Parathyroid adenoma (tissue), 2 donors: ENCODE data around the gene SMARCC2.

Source experiments
- H2AFZ ChIP-seq: fragments of 300-600 bp; sonication (generic); one replicate; pipeline ENCODE4 v1.7.0; 2017; ENCODE audit warnings: antibody characterized with exemption, mild to moderate bottlenecking
- H3K27ac ChIP-seq: fragments of 300-600 bp; sonication (generic); one replicate; pipeline ENCODE4 v1.7.0; 2017
- H3K27me3 ChIP-seq: fragments of 300-600 bp; sonication (generic); one replicate; pipeline ENCODE4 v1.7.0; 2017; ENCODE audit warnings: low read length; ENCODE audit not compliant: control insufficient read depth, insufficient read depth
- H3K36me3 ChIP-seq: fragments of 300-600 bp; sonication (generic); one replicate; pipeline ENCODE4 v1.7.0; 2017; ENCODE audit warnings: low read length; ENCODE audit not compliant: control insufficient read depth, insufficient read depth
- H3K4me1 ChIP-seq: fragments of 300-600 bp; sonication (generic); one replicate; pipeline ENCODE4 v1.7.0; 2017; ENCODE audit warnings: control low read depth
- H3K4me2 ChIP-seq: fragments of 300-600 bp; sonication (generic); one replicate; pipeline ENCODE4 v1.7.0; 2017; ENCODE audit warnings: low read length
- H3K4me3 ChIP-seq: fragments of 300-600 bp; sonication (generic); one replicate; pipeline ENCODE4 v1.7.0; 2017; ENCODE audit warnings: low read depth, low read length
- H3K79me2 ChIP-seq: fragments of 300-600 bp; sonication (generic); one replicate; pipeline ENCODE4 v1.7.0; 2017; ENCODE audit warnings: control low read depth
- H3K9ac ChIP-seq: fragments of 300-600 bp; sonication (generic); one replicate; pipeline ENCODE4 v1.7.0; 2017; ENCODE audit warnings: mild to moderate bottlenecking
- H3K9me3 ChIP-seq: fragments of 300-600 bp; sonication (generic); one replicate; pipeline ENCODE4 v1.7.0; 2017; ENCODE audit warnings: low read length; ENCODE audit not compliant: control insufficient read depth
- TF ChIP-seq, protein P1 (sequence below): fragments of 300-600 bp; sonication (generic); IDR thresholded peaks from one replicate; pipeline ENCODE4 v1.7.0; 2017; ENCODE audit warnings: antibody characterized with exemption, mild to moderate bottlenecking
- donor health status: primary hyperparathyroidism.

The SMARCC2 gene

DNA sequence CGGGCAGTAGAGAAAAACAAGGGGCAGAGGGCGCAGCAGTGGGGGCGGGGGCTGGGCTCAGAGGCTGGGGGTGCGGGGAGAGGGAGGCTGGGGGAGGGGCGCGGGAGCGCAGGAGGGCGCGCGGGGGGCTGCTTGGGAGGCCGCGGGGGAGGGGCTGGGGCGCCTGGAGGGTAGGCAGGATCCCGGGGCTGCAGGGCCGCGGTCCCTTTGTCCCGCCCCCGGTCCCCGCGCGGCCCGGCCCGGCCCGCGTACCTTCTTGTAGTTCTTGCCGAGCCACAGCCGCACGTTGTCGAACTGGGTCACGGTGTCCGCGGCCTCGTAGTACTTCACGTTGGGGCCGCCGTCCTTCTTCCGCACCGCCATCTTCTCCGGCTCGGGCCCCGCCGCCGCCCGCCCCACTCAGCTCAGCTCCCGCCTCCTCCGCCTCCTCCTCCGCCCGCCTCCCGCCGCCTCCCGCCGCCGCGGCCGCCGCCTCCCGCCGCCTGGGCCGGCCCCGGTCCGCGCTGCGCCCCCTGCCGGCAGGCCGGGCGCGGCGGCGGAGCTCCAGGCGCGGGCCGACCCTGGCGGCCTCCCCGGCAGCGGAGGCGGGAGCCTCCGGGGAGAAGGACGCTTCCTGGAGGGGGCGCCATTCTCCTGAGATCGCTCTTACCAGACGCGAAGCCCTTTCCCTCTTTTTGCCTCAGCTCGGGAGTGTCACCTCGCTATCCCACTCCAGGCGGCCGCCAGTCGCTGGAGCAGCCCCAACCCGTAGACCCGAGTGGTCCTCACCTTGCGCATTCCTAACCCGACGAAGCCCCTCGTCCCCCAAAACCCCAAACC, at the start of gene SMARCC2:
SMARCC2 (minus strand) TSS at position 385 of the 819 bp plus-strand sequence; CDS start at position 363, 22 bp downstream.
- no peaks in the 10 kb centered on the region for H3K27me3 ChIP-seq
- TF ChIP-seq, protein P1, sequence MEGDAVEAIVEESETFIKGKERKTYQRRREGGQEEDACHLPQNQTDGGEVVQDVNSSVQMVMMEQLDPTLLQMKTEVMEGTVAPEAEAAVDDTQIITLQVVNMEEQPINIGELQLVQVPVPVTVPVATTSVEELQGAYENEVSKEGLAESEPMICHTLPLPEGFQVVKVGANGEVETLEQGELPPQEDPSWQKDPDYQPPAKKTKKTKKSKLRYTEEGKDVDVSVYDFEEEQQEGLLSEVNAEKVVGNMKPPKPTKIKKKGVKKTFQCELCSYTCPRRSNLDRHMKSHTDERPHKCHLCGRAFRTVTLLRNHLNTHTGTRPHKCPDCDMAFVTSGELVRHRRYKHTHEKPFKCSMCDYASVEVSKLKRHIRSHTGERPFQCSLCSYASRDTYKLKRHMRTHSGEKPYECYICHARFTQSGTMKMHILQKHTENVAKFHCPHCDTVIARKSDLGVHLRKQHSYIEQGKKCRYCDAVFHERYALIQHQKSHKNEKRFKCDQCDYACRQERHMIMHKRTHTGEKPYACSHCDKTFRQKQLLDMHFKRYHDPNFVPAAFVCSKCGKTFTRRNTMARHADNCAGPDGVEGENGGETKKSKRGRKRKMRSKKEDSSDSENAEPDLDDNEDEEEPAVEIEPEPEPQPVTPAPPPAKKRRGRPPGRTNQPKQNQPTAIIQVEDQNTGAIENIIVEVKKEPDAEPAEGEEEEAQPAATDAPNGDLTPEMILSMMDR, result peak; percentile 63
- peak within 1 kb of the TSS; percentile 73 for H3K4me3 ChIP-seq
- peak within 1 kb of the TSS; percentile 94 for H3K27ac ChIP-seq
- H2AFZ ChIP-seq, result peak within 1 kb of the TSS; percentile 100
- peaks cover 10% of the 10 kb centered on the region for H3K79me2 ChIP-seq
- H3K9ac ChIP-seq, result peak within 1 kb of the TSS; percentile 55
- H3K36me3 ChIP-seq, result no peaks in the 10 kb centered on the region
- H3K4me2 ChIP-seq, result peak within 1 kb of the TSS; percentile 89
- peaks cover 6% of the 10 kb centered on the region for H3K4me1 ChIP-seq
- H3K9me3 ChIP-seq, result no peaks in the 10 kb centered on the region

DNA sequence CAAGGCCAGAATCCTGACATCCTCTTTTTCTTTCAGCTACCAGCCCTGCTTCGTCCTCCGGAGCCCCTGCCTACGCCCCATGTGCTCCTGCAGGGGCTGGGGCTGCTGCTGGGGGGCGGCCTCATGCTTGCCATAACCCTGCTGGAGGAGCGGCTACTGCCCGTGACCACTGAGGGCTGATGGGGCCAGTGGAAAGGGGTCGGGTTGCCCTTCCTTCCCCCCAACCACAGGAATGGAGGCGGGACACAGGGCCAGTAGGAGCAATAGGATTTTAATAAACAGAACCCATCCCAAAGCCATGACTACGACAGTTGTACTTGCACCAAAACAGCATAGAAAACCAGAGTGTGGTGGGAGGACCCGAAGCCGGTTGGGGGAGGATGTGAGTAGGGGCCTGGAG, 48.3 kb upstream of the SMARCC2 start:
- Histone ChIP-seq H3K79me2 (no peaks in the 10 kb centered on the region), H3K36me3 (no peaks in the 10 kb centered on the region), H3K9me3 (no peaks in the 10 kb centered on the region), H2AFZ (no peak overlapping the region), H3K4me1 (no peaks in the 10 kb centered on the region), H3K9ac (no peak overlapping the region), H3K27me3 (no peaks in the 10 kb centered on the region), H3K4me3 (no peak overlapping the region), H3K27ac (no peak overlapping the region), H3K4me2 (no peak overlapping the region)
- TF ChIP-seq, protein P1, result no peak

DNA sequence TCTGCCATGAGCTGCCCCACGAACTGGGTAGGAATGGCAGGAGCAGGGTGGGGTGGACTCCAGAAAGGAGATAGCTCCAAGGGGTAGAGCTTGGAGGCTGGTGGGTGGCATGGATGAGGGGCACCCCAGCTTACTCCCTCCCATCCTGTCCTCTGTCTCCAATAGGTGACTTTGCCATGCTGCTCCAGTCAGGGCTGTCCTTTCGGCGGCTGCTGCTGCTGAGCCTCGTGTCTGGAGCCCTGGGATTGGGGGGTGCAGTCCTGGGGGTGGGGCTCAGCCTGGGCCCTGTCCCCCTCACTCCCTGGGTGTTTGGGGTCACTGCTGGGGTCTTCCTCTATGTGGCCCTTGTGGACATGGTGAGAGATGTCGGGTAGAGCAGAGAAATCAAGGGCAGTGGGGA, 47.7 kb upstream of the SMARCC2 start:
- Histone ChIP-seq H3K9me3 (no peaks in the 10 kb centered on the region), H3K9ac (no peak overlapping the region), H3K36me3 (no peaks in the 10 kb centered on the region), H3K27me3 (no peaks in the 10 kb centered on the region), H3K4me2 (no peak overlapping the region), H3K4me1 (no peaks in the 10 kb centered on the region), H3K79me2 (no peaks in the 10 kb centered on the region), H3K27ac (no peak overlapping the region), H3K4me3 (no peak overlapping the region), H2AFZ (no peak overlapping the region)
- TF ChIP-seq, protein P1, result no peak

DNA sequence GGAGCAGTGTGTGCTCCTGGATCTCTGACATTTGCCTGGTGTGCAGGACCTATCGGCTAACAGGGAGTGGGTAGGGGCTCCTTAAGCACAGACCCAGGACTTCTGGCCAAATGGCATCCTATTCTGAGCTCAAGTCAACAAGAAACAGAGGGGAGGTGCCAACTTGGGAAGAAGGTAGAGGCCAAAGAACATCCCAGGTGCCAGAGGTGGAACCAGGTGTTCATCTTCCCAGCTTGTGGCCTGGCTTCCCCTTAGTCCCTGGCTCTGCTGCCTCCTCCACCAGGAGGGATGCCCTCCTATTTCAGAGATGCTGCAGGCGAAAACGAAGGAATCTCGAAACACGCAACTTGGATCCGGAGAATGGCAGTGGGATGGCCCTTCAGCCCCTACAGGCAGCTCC, 46.8 kb upstream of the SMARCC2 start:
- no peak overlapping the region for H3K27ac ChIP-seq
- no peaks in the 10 kb centered on the region for H3K79me2 ChIP-seq
- H2AFZ ChIP-seq, result no peak overlapping the region
- no peaks in the 10 kb centered on the region for H3K27me3 ChIP-seq
- H3K4me2 ChIP-seq, result no peak overlapping the region
- no peak overlapping the region for H3K9ac ChIP-seq
- no peaks in the 10 kb centered on the region for H3K36me3 ChIP-seq
- no peaks in the 10 kb centered on the region for H3K4me1 ChIP-seq
- H3K9me3 ChIP-seq, result no peaks in the 10 kb centered on the region
- TF ChIP-seq, protein P1, result no peak
- H3K4me3 ChIP-seq, result no peak overlapping the region
